GM12875 (cell line): ENCODE data around the gene CTBP1.

Experiments
- H3K4me3 ChIP-seq: one replicate; pipeline ENCODE4 v1.5.1; 2011; ENCODE audit warnings: low read depth, low read length, control low read depth
- TF ChIP-seq, protein P1 (sequence below): IDR thresholded peaks from 2 replicates; pipeline ENCODE4 v1.5.1; 2011; ENCODE audit warnings: low read depth, mild to moderate bottlenecking, control low read depth, inconsistent platforms, low read length, moderate library complexity, borderline replicate concordance; ENCODE audit not compliant: insufficient read depth

CTBP1 gene

DNA sequence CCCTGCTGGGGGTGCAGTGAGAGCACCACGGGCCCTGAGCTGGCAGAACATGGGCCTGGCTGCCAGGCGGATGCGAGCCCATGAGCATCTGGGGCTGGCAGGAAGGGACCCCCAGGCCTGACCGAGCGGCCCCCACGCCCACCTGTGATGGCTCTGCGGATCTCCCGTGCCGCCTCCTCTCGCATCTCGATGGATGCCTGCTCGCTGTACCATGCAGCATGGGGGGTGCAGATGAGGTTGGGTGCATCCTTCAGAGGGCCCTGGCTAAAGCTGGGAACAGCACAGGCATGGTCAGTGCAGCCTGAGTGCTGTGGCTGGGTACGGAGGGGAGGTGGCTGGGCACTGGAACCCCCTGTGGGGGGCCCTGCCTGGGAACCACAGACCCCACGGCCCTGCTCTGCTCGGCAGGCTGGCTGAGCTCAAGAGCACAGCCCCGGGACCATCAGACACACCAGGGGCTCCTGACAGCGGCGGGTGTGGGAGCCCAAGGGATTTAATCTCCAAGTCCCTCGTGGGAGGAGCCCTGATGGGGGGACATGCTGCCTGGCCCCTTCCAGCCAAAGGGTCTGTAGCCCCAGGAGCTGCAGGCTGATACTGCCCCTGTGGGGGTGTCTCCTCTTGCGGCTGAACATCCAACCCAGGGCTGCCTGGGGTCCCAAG is 35.5 kb downstream of the CTBP1 start:
- no peak overlapping the region for H3K4me3 ChIP-seq
- TF ChIP-seq, protein P1, sequence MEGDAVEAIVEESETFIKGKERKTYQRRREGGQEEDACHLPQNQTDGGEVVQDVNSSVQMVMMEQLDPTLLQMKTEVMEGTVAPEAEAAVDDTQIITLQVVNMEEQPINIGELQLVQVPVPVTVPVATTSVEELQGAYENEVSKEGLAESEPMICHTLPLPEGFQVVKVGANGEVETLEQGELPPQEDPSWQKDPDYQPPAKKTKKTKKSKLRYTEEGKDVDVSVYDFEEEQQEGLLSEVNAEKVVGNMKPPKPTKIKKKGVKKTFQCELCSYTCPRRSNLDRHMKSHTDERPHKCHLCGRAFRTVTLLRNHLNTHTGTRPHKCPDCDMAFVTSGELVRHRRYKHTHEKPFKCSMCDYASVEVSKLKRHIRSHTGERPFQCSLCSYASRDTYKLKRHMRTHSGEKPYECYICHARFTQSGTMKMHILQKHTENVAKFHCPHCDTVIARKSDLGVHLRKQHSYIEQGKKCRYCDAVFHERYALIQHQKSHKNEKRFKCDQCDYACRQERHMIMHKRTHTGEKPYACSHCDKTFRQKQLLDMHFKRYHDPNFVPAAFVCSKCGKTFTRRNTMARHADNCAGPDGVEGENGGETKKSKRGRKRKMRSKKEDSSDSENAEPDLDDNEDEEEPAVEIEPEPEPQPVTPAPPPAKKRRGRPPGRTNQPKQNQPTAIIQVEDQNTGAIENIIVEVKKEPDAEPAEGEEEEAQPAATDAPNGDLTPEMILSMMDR = no peak

DNA sequence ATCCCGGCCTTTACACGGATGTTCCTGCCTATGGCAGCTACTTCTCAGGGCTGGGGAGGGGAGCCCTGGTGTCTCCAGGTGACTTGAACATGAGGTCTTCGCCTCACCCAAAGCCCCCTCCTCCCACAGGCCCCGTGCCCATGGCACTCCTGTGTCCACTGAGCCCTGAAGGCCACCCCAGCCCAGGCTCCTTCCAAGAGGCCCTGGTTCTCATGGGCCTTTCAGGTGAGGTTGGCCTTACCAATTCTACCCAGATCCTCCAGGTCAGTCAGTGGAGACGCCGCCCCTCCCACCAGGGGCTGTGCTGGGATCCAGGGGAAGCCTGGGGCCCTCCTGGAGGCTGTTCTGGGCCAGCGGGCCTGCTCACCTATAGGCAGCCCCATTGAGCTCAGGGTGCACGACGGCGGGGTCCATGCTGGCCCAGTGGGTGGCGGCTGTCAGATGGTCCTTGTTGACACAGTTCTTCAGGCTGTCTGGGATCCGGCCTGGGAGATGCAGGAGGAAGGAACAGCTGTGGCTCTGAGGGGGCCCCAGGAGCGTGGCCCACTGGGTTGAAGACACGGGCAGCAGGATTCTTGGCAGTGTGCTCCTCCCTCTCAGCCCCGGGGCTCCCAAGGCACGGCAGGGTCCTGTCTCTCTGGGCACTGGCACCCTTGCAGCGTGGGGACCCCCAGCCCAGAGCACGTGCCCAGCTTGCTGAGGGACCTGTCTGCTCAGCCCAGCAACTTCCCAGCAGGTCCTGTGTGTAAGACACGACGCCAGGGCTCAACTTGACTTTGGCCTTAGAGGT is 36.2 kb downstream of the CTBP1 start:
- TF ChIP-seq, protein P1 = no peak
- H3K4me3 ChIP-seq = no peak overlapping the region

DNA sequence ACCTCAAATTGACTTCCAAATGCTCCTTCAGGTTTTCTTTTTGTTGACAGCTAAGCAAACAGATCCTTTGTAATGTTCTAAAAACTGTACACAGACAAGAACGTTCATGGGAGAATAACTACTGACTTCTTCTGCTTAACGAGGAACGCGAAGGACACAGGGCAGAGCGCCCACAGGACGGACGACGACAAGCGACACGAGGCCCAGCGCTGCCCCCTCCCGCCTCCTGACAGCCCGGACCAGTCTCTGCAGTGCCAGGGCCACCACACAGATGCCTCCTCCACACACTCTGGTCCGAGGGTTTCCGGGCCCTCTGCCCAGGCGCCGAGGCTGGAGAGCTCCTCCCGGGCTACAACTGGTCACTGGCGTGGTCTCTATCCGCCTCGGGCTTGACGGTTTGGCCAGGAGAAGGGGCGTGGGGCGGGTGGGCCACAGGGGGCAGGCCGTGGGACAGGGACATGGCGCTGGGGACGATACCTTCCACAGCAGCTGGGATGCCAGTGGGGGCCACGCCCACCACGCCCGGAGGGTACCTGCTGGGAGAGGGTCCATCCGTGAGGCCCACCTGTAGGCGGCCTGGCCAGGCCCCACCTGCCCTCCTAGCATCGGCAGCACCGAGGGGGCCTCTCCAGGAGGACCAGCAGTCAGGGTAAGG is 36.9 kb downstream of the CTBP1 start:
- H3K4me3 ChIP-seq = no peak overlapping the region
- TF ChIP-seq, protein P1 = no peak

DNA sequence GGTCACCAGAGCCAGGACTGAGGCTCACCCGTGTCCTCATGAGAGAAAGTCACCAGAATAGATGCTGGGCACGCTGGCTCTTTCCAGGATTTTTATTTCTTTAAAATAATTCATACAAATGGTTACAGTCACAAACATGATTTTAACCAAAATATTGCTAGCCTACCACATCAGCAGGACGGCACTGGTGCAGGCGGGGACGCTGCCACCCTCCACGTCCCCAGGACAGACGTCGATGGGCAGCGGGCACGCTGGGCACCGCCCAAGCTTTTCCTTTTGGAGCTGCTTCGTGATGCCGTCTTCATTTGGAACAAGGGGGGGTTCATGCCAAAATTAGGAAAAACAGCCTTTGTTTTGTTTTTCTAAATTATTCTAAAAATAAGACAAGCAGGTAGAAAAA is 37.6 kb downstream of the CTBP1 start:
- TF ChIP-seq, protein P1 = no peak
- no peak overlapping the region for H3K4me3 ChIP-seq

DNA sequence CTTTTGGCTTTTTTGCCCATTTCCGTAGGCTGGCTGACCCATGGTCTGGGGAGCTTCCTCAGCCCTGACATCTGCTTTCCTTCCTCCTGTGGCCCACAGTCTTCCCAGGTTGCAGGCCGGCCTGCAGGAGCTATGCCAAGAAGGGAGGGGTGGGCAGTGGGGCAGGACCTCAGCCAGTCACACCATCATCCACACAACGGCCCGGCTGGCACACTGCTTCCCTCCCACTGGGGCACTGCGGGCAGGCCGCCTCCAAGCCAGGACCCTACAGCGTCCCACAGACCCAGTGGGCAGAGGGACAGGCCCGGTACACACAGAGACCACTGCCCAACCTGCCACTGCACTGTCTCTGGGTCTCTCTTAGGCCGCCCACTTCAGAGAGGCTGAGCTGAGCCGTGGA is 38.0 kb downstream of the CTBP1 start:
- TF ChIP-seq, protein P1 = no peak
- H3K4me3 ChIP-seq = no peak overlapping the region

DNA sequence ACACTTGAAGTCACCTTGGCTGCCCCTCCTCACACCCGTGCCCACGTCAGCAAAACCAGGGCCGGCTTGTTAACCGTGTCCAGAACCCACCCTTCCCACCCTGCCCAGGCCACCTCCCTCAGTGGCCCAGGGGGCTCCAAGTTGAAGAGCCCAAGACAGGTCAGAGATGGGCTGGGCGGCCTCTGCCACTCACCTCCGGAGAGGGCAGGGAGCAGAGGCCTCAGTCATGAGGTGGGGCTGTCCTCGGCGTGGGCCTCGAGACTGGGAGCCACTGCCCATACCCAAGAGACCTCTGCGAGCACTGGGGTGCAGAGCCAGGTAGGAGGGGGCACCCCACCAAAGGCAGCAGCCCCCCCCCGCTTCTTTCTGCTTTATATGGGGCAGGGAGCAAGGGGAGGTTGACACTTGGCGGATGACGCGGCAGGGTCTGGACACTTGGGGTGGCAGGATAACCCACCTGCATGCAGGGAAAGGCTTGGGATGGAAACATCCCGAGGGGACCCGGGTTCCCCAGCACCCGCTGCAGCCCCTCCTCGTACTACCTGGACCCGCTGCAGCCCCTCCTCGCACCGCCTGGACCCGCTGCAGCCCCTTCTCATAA is 38.6 kb downstream of the CTBP1 start:
- no peak overlapping the region for H3K4me3 ChIP-seq
- TF ChIP-seq, protein P1 = no peak
